K562 (cell line): ENCODE data around the gene SUFU. TPM values are rescaled to one million over a fixed set of nuclear protein-coding genes. Genes with fewer than 3 reads are reported as not detected.
"Not testable (repeated sequence)": the region's sequence is repeated elsewhere in the genome, so short reads cannot be mapped to it uniquely, and the experiment has no call there.

Experiments used
- ATAC-seq: fragments of 200-7000 bp; cut with Tn5 transposase; 3 replicates; pipeline ENCODE4 v1.9.1; 2020; ENCODE audit warnings: moderate library complexity
- BruUV-seq: library from RNA; stranded (reverse); fragments of 400-500 nt; replicated peaks from 2 replicates; lab custom pipeline; 2021; lab: Mats Ljungman, UMichigan
- CTCF ChIA-PET: fragments of 300-600 bp; formaldehyde crosslinking; extraction: SDS; loops from one replicate; lab custom pipeline; 2021; ENCODE audit warnings: low intra/inter-chr PET ratio; lab: Yijun Ruan, JAX
- POLR2A ChIA-PET: fragments of 300-600, 350-650 bp; sonication (Branson Sonifier 250); formaldehyde crosslinking; extraction: SDS; loops from one replicate; lab custom pipeline; 2021; ENCODE audit warnings: antibody characterized with exemption, inconsistent platforms; lab: Yijun Ruan, JAX
- DNase-seq, 4 experiments: peaks; one replicate each; pipeline versions ENCODE4 v3.0.0 to v3.0.0-alpha.2; 2011 to 2018; ENCODE audit warnings: low spot score in 3 of 4, mixed read lengths in 3 of 4; ENCODE audit errors: extremely low read depth in 1 of 4
- FAIRE-seq: peaks from 2 replicates; lab custom pipeline; 2011; peaks lifted over from hg19 to GRCh38; lab: Jason Lieb, UNC
- H2AFZ ChIP-seq: 2 replicates; pipeline ENCODE4 v1.6.0; 2011; ENCODE audit warnings: low read depth, low read length, control low read depth, inconsistent platforms
- H3K27ac ChIP-seq: fragments of 200-600 bp; 3 replicates; pipeline ENCODE4 v1.8.0; 2011; ENCODE audit warnings: low read depth, mild to moderate bottlenecking, control low read depth, inconsistent platforms, low read length, moderate library complexity, mixed read lengths; ENCODE audit errors: extremely low read depth
- H3K27me3 ChIP-seq, 2 experiments: fragments of 300-600 bp in 1 of 2; 2 replicates in 1 of 2; 3 replicates in 1 of 2; pipeline versions ENCODE4 v1.6.0 to v1.8.0; 2011; ENCODE audit warnings: inconsistent platforms in 2 of 2, low read length in 2 of 2, mild to moderate bottlenecking in 1 of 2, mixed read lengths in 1 of 2, moderate library complexity in 1 of 2; ENCODE audit not compliant: control insufficient read depth in 2 of 2, insufficient read depth in 2 of 2
- H3K36me3 ChIP-seq: fragments of 300-600 bp; 3 replicates; pipeline ENCODE4 v1.8.0; 2011; ENCODE audit warnings: mild to moderate bottlenecking, low read length, inconsistent platforms; ENCODE audit not compliant: control insufficient read depth, insufficient read depth
- H3K4me1 ChIP-seq, 2 experiments: fragments of 200-600 bp in 1 of 2; replicated peaks in 1 of 2; 2 replicates in 1 of 2; 3 replicates in 1 of 2; pipeline versions ENCODE4 v1.5.1 to v1.8.0; 2011; ENCODE audit warnings: inconsistent platforms in 2 of 2, low read length in 2 of 2, mild to moderate bottlenecking in 1 of 2, mixed read lengths in 1 of 2, moderate library complexity in 1 of 2; ENCODE audit not compliant: control insufficient read depth in 2 of 2, insufficient read depth in 2 of 2
- H3K4me2 ChIP-seq: 2 replicates; pipeline ENCODE4 v1.6.1; 2011; ENCODE audit warnings: low read length, control low read depth, inconsistent platforms, mixed read lengths; ENCODE audit not compliant: insufficient read depth
- H3K4me3 ChIP-seq: fragments of 200-600 bp; sonication (generic), shearing (Covaris generic); 2 replicates; pipeline ENCODE4 v1.5.1; 2016; ENCODE audit warnings: control low read depth, inconsistent platforms
- H3K79me2 ChIP-seq: fragments of 200-600 bp; 3 replicates; pipeline ENCODE4 v1.8.0; 2011; ENCODE audit warnings: low read length, inconsistent platforms; ENCODE audit not compliant: control insufficient read depth, insufficient read depth
- H3K9ac ChIP-seq, 2 experiments: 2 replicates each; pipeline versions ENCODE4 v1.6.0 to v1.6.1; 2011; ENCODE audit warnings: low read depth in 2 of 2, low read length in 2 of 2, control low read depth in 1 of 2, inconsistent platforms in 1 of 2, mild to moderate bottlenecking in 1 of 2, mixed read lengths in 1 of 2; ENCODE audit not compliant: insufficient read depth in 1 of 2
- H3K9me1 ChIP-seq: one replicate; pipeline ENCODE4 v1.6.0; 2011; ENCODE audit warnings: inconsistent platforms, mild to moderate bottlenecking, low read length, moderate library complexity; ENCODE audit not compliant: control insufficient read depth, insufficient read depth
- H3K9me3 ChIP-seq: replicated peaks from 2 replicates; pipeline ENCODE4 v1.5.1; 2011; ENCODE audit warnings: low read depth, low read length, inconsistent platforms; ENCODE audit not compliant: control insufficient read depth, insufficient read depth
- H4K20me1 ChIP-seq: replicated peaks from 2 replicates; pipeline ENCODE4 v1.6.1; 2011; ENCODE audit warnings: low read length, inconsistent platforms, mixed read lengths; ENCODE audit not compliant: control insufficient read depth, insufficient read depth
- VEZF1 ChIP-seq: fragments of 200-800 bp; sonication (Bioruptor generic); IDR thresholded peaks from 2 replicates; pipeline ENCODE4 v1.6.1; 2017; ENCODE audit warnings: missing genetic modification characterization, missing compliant biosample characterization
- ZNF316 ChIP-seq: fragments of 450-650 bp; IDR thresholded peaks from 2 replicates; pipeline ENCODE4 v1.6.1; 2016
- WGBS: fragments of 100-300 bp; shearing (Covaris generic); methylation state at CpG from one replicate; pipeline ENCODE4 v1.1.6; 2016; ENCODE audit warnings: low coverage, mixed read lengths; ENCODE audit not compliant: insufficient coverage; ENCODE audit errors: missing lambda C conversion rate; 5-methylcytosine and 5-hydroxymethylcytosine counted together
- in situ Hi-C: fragments of 300-500 bp; cut with MboI; formaldehyde crosslinking; loops from 4 replicates; pipeline ENCODE4 v1.15.0; 2018; ENCODE audit warnings: inconsistent platforms, mixed read lengths
- intact Hi-C: fragments of 100-400 bp; cut with micrococcal nuclease; formaldehyde crosslinking; loops from 2 replicates; pipeline ENCODE4 v1.14.2; 2022
- polyA plus RNA-seq, 8 experiments: library from polyadenylated mRNA; depleted of rRNA in 4 of 8; stranded (reverse) in 5 of 8; unstranded in 3 of 8; fragments of >200 nt; fragmentation: Nextera tagmentation in 2 of 8; fragmentation: Illumina TruSeq in 1 of 8; extraction: Ambion mirVana in 2 of 8; extraction: Trizol in 1 of 8; gene quantifications; 2 replicates each; pipeline versions ENCODE4 v1.2.1 to v1.2.3, GENCODE V29; 2011 to 2014; ENCODE audit warnings: inconsistent platforms in 1 of 8, missing spikeins in 1 of 8
- total RNA-seq, 7 experiments: library from RNA; depleted of rRNA in 6 of 7; stranded (reverse); fragments of >200 nt in 6 of 7; fragmentation: Illumina TruSeq in 2 of 7; extraction: Trizol in 2 of 7; gene quantifications; 2 replicates each; pipeline versions ENCODE4 v1.2.1 to v1.2.3, GENCODE V29; 2011 to 2021; ENCODE audit warnings: low replicate concordance in 1 of 7

Gene SUFU
- total and polyA plus RNA-seq, 9 of the 15 experiments (the other 6 are each of a cell fraction or from before 2014, with no cell fraction given): 0.59 to 6.3 (median 0.82) TPM

- TF ChIP-seq VEZF1 (CRISPR knock-in tag): no peak
These were observed 162.2 kb downstream of the SUFU start (continued) for GRCh38 chr10:102665904-102666509.

GRCh38 chr10:102667411-102667810 lies 163.6 kb downstream of the SUFU start:
- DNase-seq, H3K4me3 ChIP-seq, FAIRE-seq, H3K4me2 ChIP-seq, in situ Hi-C loops, H3K9me1 ChIP-seq, ATAC-seq, H3K9me3 ChIP-seq, H3K36me3 ChIP-seq, BruUV-seq, H3K79me2 ChIP-seq, H3K27me3 ChIP-seq, H4K20me1 ChIP-seq, CTCF ChIA-PET, H2AFZ ChIP-seq, H3K9ac ChIP-seq, H3K27ac ChIP-seq, intact Hi-C loops: not testable (repeated sequence)
- WGBS: no CpG with 5 or more reads among the region's 4 CpGs
- peaks cover 11 to 22% of the 10 kb centered on the region in 2 experiments for H3K4me1 ChIP-seq
- peak; percentile 49 for TF ChIP-seq ZNF316
- POLR2A ChIA-PET: interaction anchor here (0.6 kb wide), 1 partner anchor 70 kb away, joined by 3 read pairs; no protein-coding TSS in a partner anchor
